ENCODE data around the gene NOCT.

The NOCT gene

GRCh38 chr4:139078926-139079325 lies 63.3 kb downstream of the NOCT start:
- Histone ChIP-seq H2BK15ac (replicated peaks; ENCODE audit: low read depth) (no peak overlapping the region), H2BK5ac (ENCODE audit: low read length) (no peak overlapping the region), H3K4me2 (ENCODE audit: low read length) (no peak overlapping the region), H3K23ac (ENCODE audit: low read length) (no peak overlapping the region), H4K5ac (ENCODE audit: low read length) (no peak overlapping the region), H3K36me3 (ENCODE audit: control insufficient read depth, insufficient read depth, low read length) (no peaks in the 10 kb centered on the region), H3K79me2 (ENCODE audit: control insufficient read depth, insufficient read depth, low read length) (peaks cover 35% of the 10 kb centered on the region), H3K4me1 (ENCODE audit: control insufficient read depth, low read depth, low read length) (no peaks in the 10 kb centered on the region), H3K9ac (ENCODE audit: low read length) (no peak overlapping the region), H3K27ac (ENCODE audit: low read depth, low read length) (no peak overlapping the region), H3K18ac (ENCODE audit: low read length) (no peak overlapping the region), H4K8ac (ENCODE audit: low read depth, low read length) (no peak overlapping the region), H2AK5ac (ENCODE audit: low read length) (no peak overlapping the region), H3K4ac (ENCODE audit: low read depth, low read length) (no peak overlapping the region), H2BK120ac (ENCODE audit: low read depth, low read length) (no peak overlapping the region), H3K4me3 (ENCODE audit: low read length) (no peak overlapping the region), H3K79me1 (ENCODE audit: low read length) (peaks cover 3% of the 10 kb centered on the region), H3K27me3 (ENCODE audit: insufficient read depth, low read length, poor library complexity) (no peaks in the 10 kb centered on the region), H3K56ac (ENCODE audit: low read length) (no peak overlapping the region)
- DNase-seq = no peak
- no CpG with 5 or more reads among the region's 4 CpGs for WGBS (ENCODE audit: extremely low coverage, insufficient coverage, low lambda C conversion rate)

GRCh38 chr4:139082750-139083606 lies 67.4 kb downstream of the NOCT start:
- H3K23ac ChIP-seq (ENCODE audit: low read length) = peak overlapping the region; percentile 94
- H3K18ac ChIP-seq (ENCODE audit: low read length) = peak overlapping the region; percentile 68
- peak overlapping the region; percentile 72 for H3K4ac ChIP-seq (ENCODE audit: low read depth, low read length)
- H3K36me3 ChIP-seq (ENCODE audit: control insufficient read depth, insufficient read depth, low read length) = no peaks in the 10 kb centered on the region
- WGBS (ENCODE audit: extremely low coverage, insufficient coverage, low lambda C conversion rate) = no CpG with 5 or more reads among the region's 38 CpGs
- peak overlapping the region; percentile 99 for H3K27ac ChIP-seq (ENCODE audit: low read depth, low read length)
- H3K9ac ChIP-seq (ENCODE audit: low read length) = peak overlapping the region; percentile 96
- H3K27me3 ChIP-seq (ENCODE audit: insufficient read depth, low read length, poor library complexity) = no peaks in the 10 kb centered on the region
- no peak overlapping the region for H2BK120ac ChIP-seq (ENCODE audit: low read depth, low read length)
- H4K5ac ChIP-seq (ENCODE audit: low read length) = peak overlapping the region; percentile 74
- no peak overlapping the region for H4K8ac ChIP-seq (ENCODE audit: low read depth, low read length)
- no peak overlapping the region for H2AK5ac ChIP-seq (ENCODE audit: low read length)
- H3K79me2 ChIP-seq (ENCODE audit: control insufficient read depth, insufficient read depth, low read length) = peaks cover 27% of the 10 kb centered on the region
- H3K56ac ChIP-seq (ENCODE audit: low read length) = peak overlapping the region; percentile 99
- H2BK15ac ChIP-seq (replicated peaks; ENCODE audit: low read depth) = no peak overlapping the region
- H3K4me2 ChIP-seq (ENCODE audit: low read length) = peak overlapping the region; percentile 94
- H3K79me1 ChIP-seq (ENCODE audit: low read length) = peaks cover 3% of the 10 kb centered on the region
- DNase-seq = peak; percentile 99
- peak overlapping the region; percentile 98 for H3K4me3 ChIP-seq (ENCODE audit: low read length)
- no peaks in the 10 kb centered on the region for H3K4me1 ChIP-seq (ENCODE audit: control insufficient read depth, low read depth, low read length)
- peak overlapping the region; percentile 42 for H2BK5ac ChIP-seq (ENCODE audit: low read length)

GRCh38 chr4:139083607-139083955 lies 68.0 kb downstream of the NOCT start:
- peak overlapping the region; percentile 42 for H2BK5ac ChIP-seq (ENCODE audit: low read length)
- peak overlapping the region; percentile 94 for H3K23ac ChIP-seq (ENCODE audit: low read length)
- peak overlapping the region; percentile 74 for H4K5ac ChIP-seq (ENCODE audit: low read length)
- no peak overlapping the region for H2AK5ac ChIP-seq (ENCODE audit: low read length)
- no peaks in the 10 kb centered on the region for H3K4me1 ChIP-seq (ENCODE audit: control insufficient read depth, low read depth, low read length)
- H4K8ac ChIP-seq (ENCODE audit: low read depth, low read length) = peak overlapping the region; percentile 65
- peak overlapping the region; percentile 99 for H3K56ac ChIP-seq (ENCODE audit: low read length)
- H3K36me3 ChIP-seq (ENCODE audit: control insufficient read depth, insufficient read depth, low read length) = no peaks in the 10 kb centered on the region
- H3K4ac ChIP-seq (ENCODE audit: low read depth, low read length) = peak overlapping the region; percentile 72
- no CpG with 5 or more reads among the region's 34 CpGs for WGBS (ENCODE audit: extremely low coverage, insufficient coverage, low lambda C conversion rate)
- H2BK15ac ChIP-seq (replicated peaks; ENCODE audit: low read depth) = no peak overlapping the region
- H3K4me2 ChIP-seq (ENCODE audit: low read length) = peak overlapping the region; percentile 94
- H2BK120ac ChIP-seq (ENCODE audit: low read depth, low read length) = no peak overlapping the region
- peaks cover 25% of the 10 kb centered on the region for H3K79me2 ChIP-seq (ENCODE audit: control insufficient read depth, insufficient read depth, low read length)
- peak overlapping the region; percentile 68 for H3K18ac ChIP-seq (ENCODE audit: low read length)
- peaks cover 3% of the 10 kb centered on the region for H3K79me1 ChIP-seq (ENCODE audit: low read length)
- peak overlapping the region; percentile 96 for H3K9ac ChIP-seq (ENCODE audit: low read length)
- H3K27ac ChIP-seq (ENCODE audit: low read depth, low read length) = peak overlapping the region; percentile 99
- H3K27me3 ChIP-seq (ENCODE audit: insufficient read depth, low read length, poor library complexity) = no peaks in the 10 kb centered on the region
- DNase-seq = peak; percentile 78
- peak overlapping the region; percentile 98 for H3K4me3 ChIP-seq (ENCODE audit: low read length)

GRCh38 chr4:139083956-139084803 lies 68.6 kb downstream of the NOCT start:
- Histone ChIP-seq H3K56ac (ENCODE audit: low read length) (peak overlapping the region; percentile 99), H4K8ac (ENCODE audit: low read depth, low read length) (peak overlapping the region; percentile 65), H2BK120ac (ENCODE audit: low read depth, low read length) (no peak overlapping the region), H3K9ac (ENCODE audit: low read length) (peak overlapping the region; percentile 96), H4K5ac (ENCODE audit: low read length) (no peak overlapping the region), H3K4me1 (ENCODE audit: control insufficient read depth, low read depth, low read length) (no peaks in the 10 kb centered on the region), H2BK5ac (ENCODE audit: low read length) (peak overlapping the region; percentile 90), H2BK15ac (replicated peaks; ENCODE audit: low read depth) (no peak overlapping the region), H3K79me1 (ENCODE audit: low read length) (peaks cover 3% of the 10 kb centered on the region), H2AK5ac (ENCODE audit: low read length) (no peak overlapping the region), H3K4me2 (ENCODE audit: low read length) (peak overlapping the region; percentile 94), H3K4me3 (ENCODE audit: low read length) (peak overlapping the region; percentile 98), H3K27me3 (ENCODE audit: insufficient read depth, low read length, poor library complexity) (no peaks in the 10 kb centered on the region), H3K4ac (ENCODE audit: low read depth, low read length) (no peak overlapping the region), H3K18ac (ENCODE audit: low read length) (peak overlapping the region; percentile 68), H3K23ac (ENCODE audit: low read length) (peak overlapping the region; percentile 84), H3K79me2 (ENCODE audit: control insufficient read depth, insufficient read depth, low read length) (peaks cover 22% of the 10 kb centered on the region), H3K36me3 (ENCODE audit: control insufficient read depth, insufficient read depth, low read length) (no peaks in the 10 kb centered on the region), H3K27ac (ENCODE audit: low read depth, low read length) (peak overlapping the region; percentile 99)
- DNase-seq = peak; percentile 96
- no CpG with 5 or more reads among the region's 68 CpGs for WGBS (ENCODE audit: extremely low coverage, insufficient coverage, low lambda C conversion rate)

- Histone ChIP-seq H3K56ac (ENCODE audit: low read length) (peak overlapping the region; percentile 59), H3K27me3 (ENCODE audit: insufficient read depth, low read length, poor library complexity) (no peaks in the 10 kb centered on the region), H2BK120ac (ENCODE audit: low read depth, low read length) (no peak overlapping the region), H3K4ac (ENCODE audit: low read depth, low read length) (no peak overlapping the region), H4K5ac (ENCODE audit: low read length) (no peak overlapping the region), H3K27ac (ENCODE audit: low read depth, low read length) (peak overlapping the region; percentile 99), H3K4me2 (ENCODE audit: low read length) (peak overlapping the region; percentile 34), H3K9ac (ENCODE audit: low read length) (peak overlapping the region; percentile 50), H3K18ac (ENCODE audit: low read length) (no peak overlapping the region), H2BK5ac (ENCODE audit: low read length) (no peak overlapping the region), H3K79me1 (ENCODE audit: low read length) (peaks cover 3% of the 10 kb centered on the region), H3K4me3 (ENCODE audit: low read length) (peak overlapping the region; percentile 34), H3K23ac (ENCODE audit: low read length) (no peak overlapping the region), H3K79me2 (ENCODE audit: control insufficient read depth, insufficient read depth, low read length) (peaks cover 19% of the 10 kb centered on the region), H4K8ac (ENCODE audit: low read depth, low read length) (peak overlapping the region; percentile 56), H3K36me3 (ENCODE audit: control insufficient read depth, insufficient read depth, low read length) (no peaks in the 10 kb centered on the region), H2AK5ac (ENCODE audit: low read length) (no peak overlapping the region), H3K4me1 (ENCODE audit: control insufficient read depth, low read depth, low read length) (no peaks in the 10 kb centered on the region), H2BK15ac (replicated peaks; ENCODE audit: low read depth) (no peak overlapping the region)
- WGBS (ENCODE audit: extremely low coverage, insufficient coverage, low lambda C conversion rate) = no CpG with 5 or more reads among the region's 2 CpGs
- no peak for DNase-seq
These were observed 69.2 kb downstream of the NOCT start for GRCh38 chr4:139084804-139085093.
